ENCODE results near the gene P2RY2. TPM values are rescaled to one million over a fixed set of nuclear protein-coding genes. Genes with fewer than 3 reads are reported as not detected.
A peak's percentile ranks its signal among the peaks of the same experiment; 100 is the strongest.

The P2RY2 gene
- polyA plus RNA-seq, 6 donors from 2014 or later, result 0.18 TPM; not detected in 5

- H3K9me3 Mint-ChIP-seq, result no peaks in the 10 kb centered on the region
- no peak for ATAC-seq (ENCODE audit: low read depth in 2 of 2)
- DNase-seq, result no peak
- H3K36me3 Mint-ChIP-seq, result no peaks in the 10 kb centered on the region
- H3K27ac Mint-ChIP-seq, result peak overlapping the region in 2 of 6 donors; percentile 51 to 73
- peaks cover 25 to 40% (median 34%) of the 10 kb centered on the region in 3 donors for H3K27me3 Mint-ChIP-seq
- peak overlapping the region; percentile 21 to 84 (median 73) for H3K4me3 Mint-ChIP-seq
- peaks cover 21 to 32% (median 30%) of the 10 kb centered on the region in 3 donors for H3K4me1 Mint-ChIP-seq
These were observed 811 bp upstream of the P2RY2 start for GRCh38 chr11:73217131-73217809.

- Mint-ChIP-seq H3K36me3 (no peaks in the 10 kb centered on the region), H3K4me3 (peak overlapping the region in 6 of 8 donors; percentile 55 to 84 (median 75)), H3K27ac (peak overlapping the region in 2 of 6 donors; percentile 51 to 73), H3K27me3 (peaks cover 29 to 40% (median 34%) of the 10 kb centered on the region in 3 donors), H3K9me3 (no peaks in the 10 kb centered on the region), H3K4me1 (peaks cover 21 to 31% (median 30%) of the 10 kb centered on the region in 3 donors)
- DNase-seq (no peak), ATAC-seq (ENCODE audit: low read depth in 2 of 2) (no peak)
These were observed 323 bp upstream of the P2RY2 start for GRCh38 chr11:73217810-73218105.

- Mint-ChIP-seq H3K4me1 (peaks cover 21 to 27% (median 26%) of the 10 kb centered on the region in 3 donors), H3K27ac (no peak overlapping the region), H3K4me3 (peak overlapping the region; percentile 64 to 84 (median 75)), H3K36me3 (no peaks in the 10 kb centered on the region), H3K9me3 (no peaks in the 10 kb centered on the region), H3K27me3 (peaks cover 29 to 40% (median 34%) of the 10 kb centered on the region in 3 donors)
- no peak for DNase-seq
- ATAC-seq (ENCODE audit: low read depth in 2 of 2), result no peak
These were observed 742 bp downstream of the P2RY2 start for GRCh38 chr11:73218830-73219215.

GRCh38 chr11:73219396-73220285 is 1.6 kb downstream of the P2RY2 start:
- DNase-seq (no peak), ATAC-seq (ENCODE audit: low read depth in 2 of 2) (no peak)
- H3K4me3 Mint-ChIP-seq, result peak overlapping the region in 7 of 8 donors; percentile 47 to 84 (median 64)
- H3K27me3 Mint-ChIP-seq, result peaks cover 27 to 45% (median 40%) of the 10 kb centered on the region in 3 donors
- H3K4me1 Mint-ChIP-seq, result peaks cover 15 to 21% (median 19%) of the 10 kb centered on the region in 3 donors
- no peak overlapping the region for H3K27ac Mint-ChIP-seq
- H3K36me3 Mint-ChIP-seq, result no peaks in the 10 kb centered on the region
- H3K9me3 Mint-ChIP-seq, result no peaks in the 10 kb centered on the region

- Mint-ChIP-seq H3K36me3 (no peaks in the 10 kb centered on the region), H3K27me3 (peaks cover 25 to 49% (median 40%) of the 10 kb centered on the region in 3 donors), H3K27ac (no peak overlapping the region), H3K9me3 (no peaks in the 10 kb centered on the region), H3K4me1 (peaks cover 6 to 16% (median 10%) of the 10 kb centered on the region in 3 donors), H3K4me3 (no peak overlapping the region)
- no peak for ATAC-seq (ENCODE audit: low read depth in 2 of 2)
- DNase-seq, result no peak
These were observed 3.4 kb downstream of the P2RY2 start for GRCh38 chr11:73221451-73221850.

GRCh38 chr11:73221996-73222395 is 3.9 kb downstream of the P2RY2 start:
- H3K27me3 Mint-ChIP-seq, result peaks cover 25 to 48% (median 35%) of the 10 kb centered on the region in 3 donors
- ATAC-seq (ENCODE audit: low read depth in 2 of 2) (no peak), DNase-seq (no peak)
- H3K4me1 Mint-ChIP-seq, result peaks cover 6 to 16% (median 10%) of the 10 kb centered on the region in 3 donors
- no peaks in the 10 kb centered on the region for H3K9me3 Mint-ChIP-seq
- H3K27ac Mint-ChIP-seq, result peak overlapping the region in 1 of 6 donors; percentile 19
- H3K4me3 Mint-ChIP-seq, result no peak overlapping the region
- H3K36me3 Mint-ChIP-seq, result no peaks in the 10 kb centered on the region

GRCh38 chr11:73223998-73224730 is 6.1 kb downstream of the P2RY2 start:
- H3K9me3 Mint-ChIP-seq, result no peaks in the 10 kb centered on the region
- no peaks in the 10 kb centered on the region for H3K36me3 Mint-ChIP-seq
- peaks cover 0 to 11% (median under 1%) of the 10 kb centered on the region in 3 donors for H3K4me1 Mint-ChIP-seq
- H3K27ac Mint-ChIP-seq, result peak overlapping the region in 2 of 6 donors; percentile 35 to 74
- peaks cover 19 to 35% (median 22%) of the 10 kb centered on the region in 3 donors for H3K27me3 Mint-ChIP-seq
- ATAC-seq (ENCODE audit: low read depth in 2 of 2) (no peak), DNase-seq (no peak)
- H3K4me3 Mint-ChIP-seq, result no peak overlapping the region

- DNase-seq (no peak), ATAC-seq (ENCODE audit: low read depth in 2 of 2) (no peak)
- peaks cover 0 to 7% (median 0%) of the 10 kb centered on the region in 3 donors for H3K4me1 Mint-ChIP-seq
- H3K4me3 Mint-ChIP-seq, result no peak overlapping the region
- no peaks in the 10 kb centered on the region for H3K9me3 Mint-ChIP-seq
- peaks cover 12 to 35% (median 18%) of the 10 kb centered on the region in 3 donors for H3K27me3 Mint-ChIP-seq
- no peaks in the 10 kb centered on the region for H3K36me3 Mint-ChIP-seq
- H3K27ac Mint-ChIP-seq, result peak overlapping the region in 2 of 6 donors; percentile 25 to 40
These were observed 7.1 kb downstream of the P2RY2 start for GRCh38 chr11:73225001-73225686.

GRCh38 chr11:73225851-73226250 is 7.8 kb downstream of the P2RY2 start:
- H3K36me3 Mint-ChIP-seq, result no peaks in the 10 kb centered on the region
- H3K27me3 Mint-ChIP-seq, result peaks cover 5 to 35% (median 21%) of the 10 kb centered on the region in 3 donors
- no peak for DNase-seq
- ATAC-seq (ENCODE audit: low read depth in 2 of 2), result no peak
- no peak overlapping the region for H3K4me3 Mint-ChIP-seq
- peaks cover 0 to 7% (median 0%) of the 10 kb centered on the region in 3 donors for H3K4me1 Mint-ChIP-seq
- H3K27ac Mint-ChIP-seq, result no peak overlapping the region
- H3K9me3 Mint-ChIP-seq, result no peaks in the 10 kb centered on the region

- H3K4me1 Mint-ChIP-seq, result peaks cover 0 to 7% (median 0%) of the 10 kb centered on the region in 3 donors
These were observed 8.4 kb downstream of the P2RY2 start for GRCh38 chr11:73226297-73227006.

GRCh38 chr11:73227571-73228211 is 9.6 kb downstream of the P2RY2 start:
- no peak overlapping the region for H3K27ac Mint-ChIP-seq
- peaks cover 0 to 29% (median 21%) of the 10 kb centered on the region in 3 donors for H3K27me3 Mint-ChIP-seq
- no peak for DNase-seq
- H3K9me3 Mint-ChIP-seq, result no peaks in the 10 kb centered on the region
- peaks cover 0 to 7% (median 0%) of the 10 kb centered on the region in 3 donors for H3K4me1 Mint-ChIP-seq
- no peak for ATAC-seq (ENCODE audit: low read depth in 2 of 2)
- H3K36me3 Mint-ChIP-seq, result no peaks in the 10 kb centered on the region
- H3K4me3 Mint-ChIP-seq, result no peak overlapping the region

More at GRCh38 chr11:73226297-73227006, 8.4 kb downstream of the P2RY2 start:
- H3K27me3 Mint-ChIP-seq, result peaks cover 5 to 34% (median 21%) of the 10 kb centered on the region in 3 donors
- H3K27ac Mint-ChIP-seq, result no peak overlapping the region
- DNase-seq, result no peak
- ATAC-seq (ENCODE audit: low read depth in 2 of 2), result no peak
- H3K4me3 Mint-ChIP-seq, result no peak overlapping the region
- H3K9me3 Mint-ChIP-seq, result no peaks in the 10 kb centered on the region
- no peaks in the 10 kb centered on the region for H3K36me3 Mint-ChIP-seq

Data from naive B cell (primary cell).